ENCODE results near the gene LLGL2.

The LLGL2 gene

DNA sequence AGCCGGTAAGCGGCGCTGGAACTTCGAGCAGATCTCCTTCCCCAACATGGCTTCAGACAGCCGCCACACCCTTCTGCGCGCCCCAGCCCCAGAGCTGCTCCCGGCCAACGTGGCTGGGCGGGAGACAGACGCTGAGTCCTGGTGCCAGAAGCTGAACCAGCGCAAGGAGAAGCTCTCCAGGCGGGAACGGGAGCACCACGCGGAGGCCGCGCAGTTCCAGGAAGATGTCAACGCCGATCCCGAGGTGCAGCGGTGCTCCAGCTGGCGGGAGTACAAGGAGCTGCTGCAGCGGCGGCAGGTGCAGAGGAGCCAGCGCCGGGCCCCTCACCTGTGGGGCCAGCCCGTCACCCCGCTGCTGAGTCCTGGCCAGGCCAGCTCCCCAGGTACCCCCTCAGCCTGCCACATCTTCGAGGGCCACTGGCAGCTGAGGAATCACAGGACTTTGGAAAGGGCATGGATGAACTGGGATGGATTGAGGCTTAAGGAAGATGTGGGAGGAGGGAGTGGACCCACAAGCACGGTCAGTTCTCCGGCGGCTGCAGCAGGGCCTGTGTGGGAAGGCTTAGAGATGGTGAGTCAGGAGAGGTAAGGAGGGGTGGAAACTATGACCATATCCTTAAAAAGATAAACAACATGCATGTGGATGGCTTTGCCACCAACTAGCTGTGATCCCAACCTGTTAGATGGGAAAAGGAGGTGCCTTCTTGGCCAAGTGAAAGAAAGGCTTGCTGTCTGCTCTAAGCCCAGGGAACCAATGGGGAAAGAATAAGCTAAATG, 3.4 kb upstream of the LLGL2 start:
- no peak for DNase-seq (ENCODE audit: low read depth in 1 of 2, low spot score in 1 of 2)
- Histone ChIP-seq H3K27ac (replicated peaks) (no peak overlapping the region), H3K4me3 (replicated peaks; ENCODE audit: insufficient read depth, low read length) (no peak overlapping the region), H3K27me3 (ENCODE audit: insufficient read depth, poor library complexity, severe bottlenecking) (peaks cover 4% of the 10 kb centered on the region)
- TF ChIP-seq, protein P1, sequence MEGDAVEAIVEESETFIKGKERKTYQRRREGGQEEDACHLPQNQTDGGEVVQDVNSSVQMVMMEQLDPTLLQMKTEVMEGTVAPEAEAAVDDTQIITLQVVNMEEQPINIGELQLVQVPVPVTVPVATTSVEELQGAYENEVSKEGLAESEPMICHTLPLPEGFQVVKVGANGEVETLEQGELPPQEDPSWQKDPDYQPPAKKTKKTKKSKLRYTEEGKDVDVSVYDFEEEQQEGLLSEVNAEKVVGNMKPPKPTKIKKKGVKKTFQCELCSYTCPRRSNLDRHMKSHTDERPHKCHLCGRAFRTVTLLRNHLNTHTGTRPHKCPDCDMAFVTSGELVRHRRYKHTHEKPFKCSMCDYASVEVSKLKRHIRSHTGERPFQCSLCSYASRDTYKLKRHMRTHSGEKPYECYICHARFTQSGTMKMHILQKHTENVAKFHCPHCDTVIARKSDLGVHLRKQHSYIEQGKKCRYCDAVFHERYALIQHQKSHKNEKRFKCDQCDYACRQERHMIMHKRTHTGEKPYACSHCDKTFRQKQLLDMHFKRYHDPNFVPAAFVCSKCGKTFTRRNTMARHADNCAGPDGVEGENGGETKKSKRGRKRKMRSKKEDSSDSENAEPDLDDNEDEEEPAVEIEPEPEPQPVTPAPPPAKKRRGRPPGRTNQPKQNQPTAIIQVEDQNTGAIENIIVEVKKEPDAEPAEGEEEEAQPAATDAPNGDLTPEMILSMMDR (IDR thresholded peaks at IDR 0.05; ENCODE audit: insufficient read depth, low read length), result no peak
- no peak for TF ChIP-seq POLR2AphosphoS5 (IDR thresholded peaks at IDR 0.05; ENCODE audit: low read depth)
- no peak for TF ChIP-seq GABPA (IDR thresholded peaks at IDR 0.05; ENCODE audit: low read depth)
- no peak for TF ChIP-seq SPI1 (IDR thresholded peaks at IDR 0.05; ENCODE audit: borderline replicate concordance, low read depth)
- TF ChIP-seq REST (IDR thresholded peaks at IDR 0.05; ENCODE audit: insufficient replicate concordance, low read depth), result no peak

DNA sequence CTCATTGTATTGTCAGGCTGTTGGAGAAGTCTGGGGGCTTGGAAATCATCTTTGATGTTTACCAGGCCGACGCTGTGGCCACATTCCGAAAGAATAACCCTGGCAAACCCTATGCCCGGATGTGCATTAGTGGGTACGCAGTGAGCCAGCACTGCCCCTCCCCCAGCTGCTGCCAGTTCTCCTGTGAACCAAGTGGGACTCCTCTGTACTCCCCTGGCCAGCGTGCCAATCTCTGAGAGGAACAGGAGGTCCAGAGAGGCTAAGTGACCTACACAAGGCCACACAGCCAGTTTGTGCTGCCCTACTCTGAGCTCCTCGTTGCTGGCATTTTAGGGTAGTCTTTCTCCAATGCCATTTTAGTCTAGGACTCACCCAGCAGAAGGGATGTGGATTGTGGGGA, 1.9 kb upstream of the LLGL2 start:
- H3K4me3 ChIP-seq (replicated peaks; ENCODE audit: insufficient read depth, low read length), result no peak overlapping the region

More for the DNA sequence above, 1.9 kb upstream of the LLGL2 start:
- DNase-seq (ENCODE audit: low read depth in 1 of 2, low spot score in 1 of 2), result no peak
- Histone ChIP-seq H3K27me3 (ENCODE audit: insufficient read depth, poor library complexity, severe bottlenecking) (peaks cover 4% of the 10 kb centered on the region), H3K27ac (replicated peaks) (no peak overlapping the region)
- TF ChIP-seq, protein P1 (IDR thresholded peaks at IDR 0.05; ENCODE audit: insufficient read depth, low read length), result no peak
- TF ChIP-seq REST (IDR thresholded peaks at IDR 0.05; ENCODE audit: insufficient replicate concordance, low read depth) (no peak), SPI1 (IDR thresholded peaks at IDR 0.05; ENCODE audit: borderline replicate concordance, low read depth) (no peak), POLR2AphosphoS5 (IDR thresholded peaks at IDR 0.05; ENCODE audit: low read depth) (no peak), GABPA (IDR thresholded peaks at IDR 0.05; ENCODE audit: low read depth) (no peak)
